Measurements from ENCODE around the gene PRRC2A. TPM values are rescaled to one million over a fixed set of nuclear protein-coding genes. Genes with fewer than 3 reads are reported as not detected.
A peak's percentile ranks its signal among the peaks of the same experiment; 100 is the strongest.

The PRRC2A gene
- polyA plus RNA-seq (ENCODE audit: insufficient read length in 12 of 12) = 100 to 1,000 TPM; 104 to 352 (median 123) TPM
- long read RNA-seq, donor 1, partial matches to known transcripts = 304 of 321 reads
- long read RNA-seq, donor 1, other reads (novel, unspliced or antisense) = 10 of 321 reads
- long read RNA-seq, donor 2, partial matches to known transcripts = 136 of 160 reads
- long read RNA-seq, donor 2, other reads (novel, unspliced or antisense) = 18 of 160 reads
- long read RNA-seq, donor 3, partial matches to known transcripts = 23 of 27 reads
- long read RNA-seq, donor 3, other reads (novel, unspliced or antisense) = 0 of 27 reads
- long read RNA-seq, donor 4, partial matches to known transcripts = 13 of 15 reads
- long read RNA-seq, donor 4, other reads (novel, unspliced or antisense) = 0 of 15 reads
- long read RNA-seq, donor 5, full-length matches to known transcripts = 8 of 72 reads
- long read RNA-seq, donor 5, partial matches to known transcripts = 59 of 72 reads
- long read RNA-seq, donor 5, other reads (novel, unspliced or antisense) = 5 of 72 reads
- long read RNA-seq, donor 6, partial matches to known transcripts = 29 of 31 reads
- long read RNA-seq, donor 6, other reads (novel, unspliced or antisense) = 0 of 31 reads
- long read RNA-seq, donor 7, partial matches to known transcripts = 17 of 20 reads
- long read RNA-seq, donor 7, other reads (novel, unspliced or antisense) = 0 of 20 reads
- long read RNA-seq, donor 8, full-length matches to known transcripts = 6 of 168 reads
- long read RNA-seq, donor 8, partial matches to known transcripts = 137 of 168 reads
- long read RNA-seq, donor 8, other reads (novel, unspliced or antisense) = 25 of 168 reads
- long read RNA-seq, donor 9, partial matches to known transcripts = 39 of 55 reads
- long read RNA-seq, donor 9, other reads (novel, unspliced or antisense) = 12 of 55 reads
- long read RNA-seq, donor 10, full-length matches to known transcripts = 8 of 112 reads
- long read RNA-seq, donor 10, partial matches to known transcripts = 99 of 112 reads
- long read RNA-seq, donor 10, other reads (novel, unspliced or antisense) = 5 of 112 reads
- long read RNA-seq, donor 11, partial matches to known transcripts = 100 of 108 reads
- long read RNA-seq, donor 11, other reads (novel, unspliced or antisense) = 6 of 108 reads

DNA sequence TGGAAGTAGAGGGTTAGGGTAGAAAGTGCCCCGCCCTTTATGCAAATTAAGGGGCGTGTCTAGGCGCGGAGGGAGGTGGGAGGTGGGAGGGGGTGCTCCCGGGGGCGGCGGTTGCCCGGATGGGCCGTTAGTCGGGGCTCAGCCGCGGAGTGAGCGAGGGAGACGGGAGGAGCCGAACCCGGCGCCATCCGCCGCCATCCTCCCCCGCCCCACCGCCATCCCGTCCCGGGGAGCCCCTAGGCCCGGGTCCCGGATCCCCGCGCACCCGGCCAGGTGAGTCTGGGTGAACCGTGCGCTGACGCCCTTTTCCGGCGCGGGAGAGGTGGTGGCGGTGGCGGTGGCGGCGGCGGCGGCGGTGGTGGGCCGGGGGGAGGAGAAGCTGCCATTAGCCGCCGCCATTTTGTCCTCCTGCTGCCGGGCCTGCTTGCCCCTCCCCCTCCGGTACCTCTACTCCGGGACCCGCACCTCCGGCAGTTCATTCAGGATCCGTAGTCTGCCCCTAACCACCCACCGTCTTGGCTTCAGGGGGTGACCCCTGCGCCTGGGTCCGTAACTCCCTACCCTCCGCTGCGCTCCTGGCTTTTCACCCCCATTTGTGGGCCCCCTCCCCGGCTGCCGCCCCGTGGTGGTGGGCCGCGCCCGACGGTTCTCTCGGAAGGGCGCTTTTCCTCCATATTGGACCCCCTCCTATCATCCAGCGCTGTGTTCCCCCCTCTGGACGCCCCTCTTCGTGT lies at the start of gene PRRC2A:
Gene PRRC2A, plus strand, starts transcription at position 130 of the 734 bp plus-strand sequence. CDS start 2,075 bp downstream, outside the sequence.
- peak; percentile 73 for DNase-seq

GRCh38 chr6:31572041-31572911 lies 48.2 kb upstream of the PRRC2A start, which contains the start of gene LTA:
LTA (plus strand) TSS chr6:31572289; CDS start chr6:31572743, 454 bp downstream.
- no peak for DNase-seq

- DNase-seq = no peak
Measured at GRCh38 chr6:31573239-31574105, 47.0 kb upstream of the PRRC2A start.

DNA sequence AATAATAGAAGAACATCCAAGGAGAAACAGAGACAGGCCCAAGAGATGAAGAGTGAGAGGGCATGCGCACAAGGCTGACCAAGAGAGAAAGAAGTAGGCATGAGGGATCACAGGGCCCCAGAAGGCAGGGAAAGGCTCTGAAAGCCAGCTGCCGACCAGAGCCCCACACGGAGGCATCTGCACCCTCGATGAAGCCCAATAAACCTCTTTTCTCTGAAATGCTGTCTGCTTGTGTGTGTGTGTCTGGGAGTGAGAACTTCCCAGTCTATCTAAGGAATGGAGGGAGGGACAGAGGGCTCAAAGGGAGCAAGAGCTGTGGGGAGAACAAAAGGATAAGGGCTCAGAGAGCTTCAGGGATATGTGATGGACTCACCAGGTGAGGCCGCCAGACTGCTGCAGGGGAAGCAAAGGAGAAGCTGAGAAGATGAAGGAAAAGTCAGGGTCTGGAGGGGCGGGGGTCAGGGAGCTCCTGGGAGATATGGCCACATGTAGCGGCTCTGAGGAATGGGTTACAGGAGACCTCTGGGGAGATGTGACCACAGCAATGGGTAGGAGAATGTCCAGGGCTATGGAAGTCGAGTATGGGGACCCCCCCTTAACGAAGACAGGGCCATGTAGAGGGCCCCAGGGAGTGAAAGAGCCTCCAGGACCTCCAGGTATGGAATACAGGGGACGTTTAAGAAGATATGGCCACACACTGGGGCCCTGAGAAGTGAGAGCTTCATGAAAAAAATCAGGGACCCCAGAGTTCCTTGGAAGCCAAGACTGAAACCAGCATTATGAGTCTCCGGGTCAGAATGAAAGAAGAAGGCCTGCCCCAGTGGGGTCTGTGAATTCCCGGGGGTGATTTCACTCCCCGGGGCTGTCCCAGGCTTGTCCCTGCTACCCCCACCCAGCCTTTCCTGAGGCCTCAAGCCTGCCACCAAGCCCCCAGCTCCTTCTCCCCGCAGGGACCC lies 46.1 kb upstream of the PRRC2A start:
- no peak for DNase-seq

DNA sequence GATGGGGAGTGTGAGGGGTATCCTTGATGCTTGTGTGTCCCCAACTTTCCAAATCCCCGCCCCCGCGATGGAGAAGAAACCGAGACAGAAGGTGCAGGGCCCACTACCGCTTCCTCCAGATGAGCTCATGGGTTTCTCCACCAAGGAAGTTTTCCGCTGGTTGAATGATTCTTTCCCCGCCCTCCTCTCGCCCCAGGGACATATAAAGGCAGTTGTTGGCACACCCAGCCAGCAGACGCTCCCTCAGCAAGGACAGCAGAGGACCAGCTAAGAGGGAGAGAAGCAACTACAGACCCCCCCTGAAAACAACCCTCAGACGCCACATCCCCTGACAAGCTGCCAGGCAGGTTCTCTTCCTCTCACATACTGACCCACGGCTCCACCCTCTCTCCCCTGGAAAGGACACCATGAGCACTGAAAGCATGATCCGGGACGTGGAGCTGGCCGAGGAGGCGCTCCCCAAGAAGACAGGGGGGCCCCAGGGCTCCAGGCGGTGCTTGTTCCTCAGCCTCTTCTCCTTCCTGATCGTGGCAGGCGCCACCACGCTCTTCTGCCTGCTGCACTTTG lies 45.1 kb upstream of the PRRC2A start, which contains the start of gene TNF:
Gene TNF, plus strand, starts transcription at position 231 of the 567 bp plus-strand sequence. Its CDS starts 177 bp downstream, at position 408.
- peak; percentile 32 for DNase-seq

DNA sequence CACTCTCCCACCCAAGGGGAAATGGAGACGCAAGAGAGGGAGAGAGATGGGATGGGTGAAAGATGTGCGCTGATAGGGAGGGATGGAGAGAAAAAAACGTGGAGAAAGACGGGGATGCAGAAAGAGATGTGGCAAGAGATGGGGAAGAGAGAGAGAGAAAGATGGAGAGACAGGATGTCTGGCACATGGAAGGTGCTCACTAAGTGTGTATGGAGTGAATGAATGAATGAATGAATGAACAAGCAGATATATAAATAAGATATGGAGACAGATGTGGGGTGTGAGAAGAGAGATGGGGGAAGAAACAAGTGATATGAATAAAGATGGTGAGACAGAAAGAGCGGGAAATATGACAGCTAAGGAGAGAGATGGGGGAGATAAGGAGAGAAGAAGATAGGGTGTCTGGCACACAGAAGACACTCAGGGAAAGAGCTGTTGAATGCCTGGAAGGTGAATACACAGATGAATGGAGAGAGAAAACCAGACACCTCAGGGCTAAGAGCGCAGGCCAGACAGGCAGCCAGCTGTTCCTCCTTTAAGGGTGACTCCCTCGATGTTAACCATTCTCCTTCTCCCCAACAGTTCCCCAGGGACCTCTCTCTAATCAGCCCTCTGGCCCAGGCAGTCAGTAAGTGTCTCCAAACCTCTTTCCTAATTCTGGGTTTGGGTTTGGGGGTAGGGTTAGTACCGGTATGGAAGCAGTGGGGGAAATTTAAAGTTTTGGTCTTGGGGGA lies 44.4 kb upstream of the PRRC2A start:
- DNase-seq = no peak

- DNase-seq = no peak
Measured at GRCh38 chr6:31576897-31577578, 43.5 kb upstream of the PRRC2A start.

DNA sequence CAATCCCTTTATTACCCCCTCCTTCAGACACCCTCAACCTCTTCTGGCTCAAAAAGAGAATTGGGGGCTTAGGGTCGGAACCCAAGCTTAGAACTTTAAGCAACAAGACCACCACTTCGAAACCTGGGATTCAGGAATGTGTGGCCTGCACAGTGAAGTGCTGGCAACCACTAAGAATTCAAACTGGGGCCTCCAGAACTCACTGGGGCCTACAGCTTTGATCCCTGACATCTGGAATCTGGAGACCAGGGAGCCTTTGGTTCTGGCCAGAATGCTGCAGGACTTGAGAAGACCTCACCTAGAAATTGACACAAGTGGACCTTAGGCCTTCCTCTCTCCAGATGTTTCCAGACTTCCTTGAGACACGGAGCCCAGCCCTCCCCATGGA lies 42.9 kb upstream of the PRRC2A start:
- DNase-seq = no peak

GRCh38 chr6:31578184-31579118 lies 42.1 kb upstream of the PRRC2A start:
- no peak for DNase-seq

DNA sequence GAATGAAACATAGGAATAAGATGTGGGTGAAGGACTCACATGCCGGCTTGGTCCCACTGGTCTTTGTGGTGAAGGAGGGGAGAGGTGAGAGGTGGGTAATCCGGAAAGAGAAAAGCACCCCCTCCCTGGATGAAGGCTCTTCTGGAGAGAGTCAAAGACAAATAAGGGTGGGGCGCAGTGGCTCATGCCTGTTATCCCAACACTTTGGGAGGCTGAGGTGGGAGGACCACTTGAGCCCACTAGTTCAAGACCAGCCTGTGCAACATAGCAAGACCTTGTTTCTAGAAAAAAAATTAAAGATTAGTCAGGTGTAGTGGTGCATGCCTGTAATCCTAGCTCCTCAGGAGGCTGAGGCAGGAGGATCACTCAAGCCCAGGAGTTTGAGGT lies 41.4 kb upstream of the PRRC2A start:
- no peak for DNase-seq

- no peak for DNase-seq
Measured at GRCh38 chr6:31579546-31580437, 40.7 kb upstream of the PRRC2A start.

DNA sequence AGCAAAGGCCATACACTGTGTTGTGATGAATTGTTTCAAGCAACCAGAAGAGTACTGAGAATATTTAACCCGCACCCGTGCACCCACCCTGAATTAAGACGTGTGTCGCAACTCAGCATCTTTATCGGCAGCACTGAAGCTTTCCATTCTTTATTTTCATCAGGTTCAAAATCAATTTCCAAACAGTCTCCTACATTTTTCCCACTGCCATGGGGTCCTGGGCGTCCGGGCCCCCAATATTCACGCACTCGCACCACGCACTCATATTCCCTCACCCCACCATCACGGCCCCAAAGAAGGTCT lies 40.1 kb upstream of the PRRC2A start:
- DNase-seq = no peak

DNA sequence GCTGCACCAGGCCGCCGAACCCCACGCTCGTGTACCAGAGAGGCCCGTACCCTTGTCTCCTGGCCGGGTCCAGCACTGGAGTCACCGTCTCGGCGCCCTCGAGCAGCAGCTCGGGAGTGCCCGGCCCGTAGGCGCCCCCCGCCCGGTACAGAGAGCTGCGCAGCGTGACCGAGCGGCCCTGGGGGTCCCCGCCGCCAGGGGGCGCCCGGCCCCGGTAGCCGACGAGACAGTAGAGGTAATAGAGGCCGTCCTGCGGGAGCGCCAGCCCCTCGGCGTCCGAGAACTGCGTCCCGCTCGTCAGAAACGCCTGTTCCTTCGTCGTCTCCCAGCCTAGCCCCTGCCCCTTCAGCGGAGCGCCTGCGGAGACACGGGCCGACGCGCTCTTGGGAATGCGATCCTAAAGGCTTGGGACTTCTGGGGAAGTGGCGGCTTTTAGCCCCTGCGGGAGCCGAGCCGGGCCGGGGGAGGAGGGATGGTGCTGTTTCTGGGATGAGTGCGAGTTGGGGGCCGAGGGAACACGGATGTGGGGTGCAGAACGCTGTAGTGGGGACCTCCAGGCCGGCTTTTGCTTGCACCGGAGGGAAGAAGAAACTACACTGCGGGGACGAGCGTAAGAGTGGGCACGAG lies 39.6 kb upstream of the PRRC2A start:
- DNase-seq = peak; percentile 84
